Mesendoderm (in vitro differentiated cells): ENCODE results near the gene CDADC1.

Experiments used
- DNase-seq: peaks from one replicate; pipeline ENCODE4 v3.0.0; 2013
- H2AK5ac ChIP-seq: 2 replicates; pipeline ENCODE4 v1.6.1; 2013; ENCODE audit warnings: low read length, inconsistent platforms
- H2BK120ac ChIP-seq: 2 replicates; pipeline ENCODE4 v1.6.1; 2013; ENCODE audit warnings: low read depth, mild to moderate bottlenecking, low read length, moderate library complexity, mixed read lengths
- H2BK15ac ChIP-seq: replicated peaks from 2 replicates; pipeline ENCODE4 v1.6.1; 2013; ENCODE audit warnings: low read depth, mild to moderate bottlenecking, moderate library complexity
- H2BK5ac ChIP-seq: 2 replicates; pipeline ENCODE4 v1.6.1; 2013; ENCODE audit warnings: low read length, inconsistent platforms
- H3K18ac ChIP-seq: 2 replicates; pipeline ENCODE4 v1.6.1; 2013; ENCODE audit warnings: mild to moderate bottlenecking, low read length, mixed read lengths
- H3K23ac ChIP-seq: one replicate; pipeline ENCODE4 v1.6.1; 2013; ENCODE audit warnings: low read length
- H3K27ac ChIP-seq: 2 replicates; pipeline ENCODE4 v1.5.1; 2013; ENCODE audit warnings: low read depth, mild to moderate bottlenecking, inconsistent platforms, low read length, moderate library complexity
- H3K27me3 ChIP-seq: 2 replicates; pipeline ENCODE4 v1.6.1; 2013; ENCODE audit warnings: low read length, control low read depth, mild to moderate bottlenecking, inconsistent platforms; ENCODE audit not compliant: insufficient read depth, poor library complexity
- H3K36me3 ChIP-seq: 2 replicates; pipeline ENCODE4 v1.6.1; 2013; ENCODE audit warnings: low read length, inconsistent platforms; ENCODE audit not compliant: control insufficient read depth, insufficient read depth
- H3K4ac ChIP-seq: one replicate; pipeline ENCODE4 v1.6.1; 2013; ENCODE audit warnings: low read depth, mild to moderate bottlenecking, low read length, moderate library complexity
- H3K4me1 ChIP-seq: 2 replicates; pipeline ENCODE4 v1.6.1; 2013; ENCODE audit warnings: low read depth, low read length, inconsistent platforms; ENCODE audit not compliant: control insufficient read depth
- H3K4me2 ChIP-seq: 2 replicates; pipeline ENCODE4 v1.6.1; 2013; ENCODE audit warnings: low read length
- H3K4me3 ChIP-seq: 2 replicates; pipeline ENCODE4 v1.5.1; 2013; ENCODE audit warnings: mild to moderate bottlenecking, low read length
- H3K56ac ChIP-seq: one replicate; pipeline ENCODE4 v1.6.1; 2013; ENCODE audit warnings: low read length
- H3K79me1 ChIP-seq: 2 replicates; pipeline ENCODE4 v1.6.1; 2013; ENCODE audit warnings: low read length, inconsistent platforms
- H3K79me2 ChIP-seq: 2 replicates; pipeline ENCODE4 v1.6.1; 2013; ENCODE audit warnings: mild to moderate bottlenecking, low read length; ENCODE audit not compliant: control insufficient read depth, insufficient read depth
- H3K9ac ChIP-seq: 2 replicates; pipeline ENCODE4 v1.6.1; 2013; ENCODE audit warnings: low read length, inconsistent platforms
- H4K5ac ChIP-seq: one replicate; pipeline ENCODE4 v1.6.1; 2013; ENCODE audit warnings: low read length
- H4K8ac ChIP-seq: one replicate; pipeline ENCODE4 v1.6.1; 2013; ENCODE audit warnings: low read depth, mild to moderate bottlenecking, control low read depth, low read length, moderate library complexity
- WGBS: extraction: QIAGEN DNeasy Blood & Tissue Kit; methylation state at CpG from one replicate; pipeline ENCODE4 v1.1.7; 2013; ENCODE audit warnings: low lambda C conversion rate, missing lambda C conversion rate; ENCODE audit not compliant: insufficient coverage; ENCODE audit errors: extremely low coverage; 5-methylcytosine and 5-hydroxymethylcytosine counted together

Gene CDADC1

GRCh38 chr13:49305792-49306425 is 58.2 kb downstream of the CDADC1 start:
- Histone ChIP-seq H2AK5ac (no peak overlapping the region), H3K36me3 (no peaks in the 10 kb centered on the region), H3K79me1 (no peaks in the 10 kb centered on the region), H3K27ac (no peak overlapping the region), H3K4ac (no peak overlapping the region), H3K18ac (no peak overlapping the region), H2BK120ac (no peak overlapping the region), H3K27me3 (no peaks in the 10 kb centered on the region), H3K23ac (no peak overlapping the region), H2BK15ac (no peak overlapping the region), H2BK5ac (no peak overlapping the region), H3K9ac (no peak overlapping the region), H4K5ac (no peak overlapping the region), H3K56ac (no peak overlapping the region), H3K4me3 (no peak overlapping the region), H3K4me1 (no peaks in the 10 kb centered on the region), H4K8ac (no peak overlapping the region), H3K79me2 (no peaks in the 10 kb centered on the region), H3K4me2 (no peak overlapping the region)
- WGBS, result no CpG with 5 or more reads among the region's 15 CpGs
- no peak for DNase-seq

- Histone ChIP-seq H2BK15ac (no peak overlapping the region), H3K4me3 (no peak overlapping the region), H3K4me2 (no peak overlapping the region), H3K27ac (no peak overlapping the region), H3K18ac (no peak overlapping the region), H2BK120ac (no peak overlapping the region), H3K4me1 (no peaks in the 10 kb centered on the region), H3K79me1 (no peaks in the 10 kb centered on the region), H2AK5ac (no peak overlapping the region), H3K4ac (no peak overlapping the region), H4K8ac (no peak overlapping the region), H3K36me3 (no peaks in the 10 kb centered on the region), H3K23ac (no peak overlapping the region), H3K9ac (no peak overlapping the region), H4K5ac (no peak overlapping the region), H3K56ac (no peak overlapping the region), H2BK5ac (no peak overlapping the region), H3K27me3 (no peaks in the 10 kb centered on the region), H3K79me2 (no peaks in the 10 kb centered on the region)
- WGBS, result no CpG with 5 or more reads among the region's 6 CpGs
- DNase-seq, result no peak
Measured at GRCh38 chr13:49307365-49307764, 59.6 kb downstream of the CDADC1 start.

- Histone ChIP-seq H3K4ac (no peak overlapping the region), H2BK120ac (no peak overlapping the region), H4K8ac (no peak overlapping the region), H3K4me2 (no peak overlapping the region), H3K27me3 (no peaks in the 10 kb centered on the region), H4K5ac (no peak overlapping the region), H3K9ac (no peak overlapping the region), H3K4me1 (no peaks in the 10 kb centered on the region), H3K27ac (no peak overlapping the region), H3K56ac (no peak overlapping the region), H3K36me3 (no peaks in the 10 kb centered on the region), H3K79me1 (no peaks in the 10 kb centered on the region), H3K79me2 (no peaks in the 10 kb centered on the region), H3K18ac (no peak overlapping the region), H3K4me3 (no peak overlapping the region), H2BK15ac (no peak overlapping the region), H2BK5ac (no peak overlapping the region), H3K23ac (no peak overlapping the region), H2AK5ac (no peak overlapping the region)
- no peak for DNase-seq
- no CpG with 5 or more reads among the region's 7 CpGs for WGBS
Measured at GRCh38 chr13:49308097-49308875, 60.6 kb downstream of the CDADC1 start.

- H3K4me3 ChIP-seq, result no peak overlapping the region
- H3K9ac ChIP-seq, result no peak overlapping the region
- no peak overlapping the region for H2BK5ac ChIP-seq
- DNase-seq, result no peak
- no peaks in the 10 kb centered on the region for H3K4me1 ChIP-seq
- H3K79me2 ChIP-seq, result no peaks in the 10 kb centered on the region
- no peak overlapping the region for H3K4ac ChIP-seq
- H3K36me3 ChIP-seq, result no peaks in the 10 kb centered on the region
- no peak overlapping the region for H2AK5ac ChIP-seq
- H4K8ac ChIP-seq, result no peak overlapping the region
- no peak overlapping the region for H2BK15ac ChIP-seq
- H3K23ac ChIP-seq, result no peak overlapping the region
- H3K79me1 ChIP-seq, result no peaks in the 10 kb centered on the region
- 100% methylated on average over 1 of the region's 11 CpGs for WGBS
- no peaks in the 10 kb centered on the region for H3K27me3 ChIP-seq
- H4K5ac ChIP-seq, result no peak overlapping the region
- no peak overlapping the region for H3K4me2 ChIP-seq
- no peak overlapping the region for H3K27ac ChIP-seq
- H3K18ac ChIP-seq, result no peak overlapping the region
- no peak overlapping the region for H2BK120ac ChIP-seq
- no peak overlapping the region for H3K56ac ChIP-seq
Measured at GRCh38 chr13:49308921-49309408, 61.2 kb downstream of the CDADC1 start.

GRCh38 chr13:49310251-49310650 is 62.5 kb downstream of the CDADC1 start:
- Histone ChIP-seq H3K4ac (no peak overlapping the region), H2BK15ac (no peak overlapping the region), H2BK5ac (no peak overlapping the region), H4K8ac (no peak overlapping the region), H3K27ac (no peak overlapping the region), H2BK120ac (no peak overlapping the region), H2AK5ac (no peak overlapping the region), H3K4me2 (no peak overlapping the region), H3K9ac (no peak overlapping the region), H3K79me1 (no peaks in the 10 kb centered on the region), H3K56ac (no peak overlapping the region), H3K79me2 (no peaks in the 10 kb centered on the region), H3K4me1 (no peaks in the 10 kb centered on the region), H3K27me3 (no peaks in the 10 kb centered on the region), H3K18ac (no peak overlapping the region), H4K5ac (no peak overlapping the region), H3K4me3 (no peak overlapping the region), H3K23ac (no peak overlapping the region), H3K36me3 (no peaks in the 10 kb centered on the region)
- no CpG with 5 or more reads among the region's 3 CpGs for WGBS
- DNase-seq, result no peak
